GM18873 (cell line): ENCODE results near the gene HORMAD1.
A peak's percentile ranks its signal among the peaks of the same experiment; 100 is the strongest.
"Not testable (repeated sequence)": the region's sequence is repeated elsewhere in the genome, so short reads cannot be mapped to it uniquely, and the experiment has no call there.

ENCODE experiments used
- ATAC-seq: cut with Tn5 transposase; IDR thresholded peaks from one replicate; pipeline ENCODE4 v1.9.1; 2021; ENCODE audit warnings: mild to moderate bottlenecking, moderate library complexity, moderate number of reproducible peaks; ENCODE audit not compliant: unreplicated experiment, low FRiP score

HORMAD1 gene

DNA sequence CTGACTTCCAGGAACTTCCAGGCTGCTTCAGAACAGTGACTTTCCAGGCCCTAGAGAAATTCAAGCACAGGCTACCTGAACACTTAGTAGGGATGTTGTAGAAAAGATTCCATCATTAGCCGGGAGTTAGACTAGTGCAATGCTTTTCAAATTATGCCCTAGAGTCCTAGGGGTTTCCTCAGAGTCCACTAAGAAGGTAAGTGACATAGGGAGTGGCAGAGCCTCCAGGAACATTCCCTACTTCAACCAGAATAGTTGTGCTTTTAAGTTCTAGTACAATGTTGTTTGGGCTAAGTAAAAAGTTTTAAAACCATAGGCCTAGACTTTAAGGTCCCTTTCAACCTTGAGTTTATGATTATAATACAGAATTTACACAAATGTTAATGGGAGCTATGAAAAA lies 14.6 kb downstream of the HORMAD1 start:
- ATAC-seq: no peak

DNA sequence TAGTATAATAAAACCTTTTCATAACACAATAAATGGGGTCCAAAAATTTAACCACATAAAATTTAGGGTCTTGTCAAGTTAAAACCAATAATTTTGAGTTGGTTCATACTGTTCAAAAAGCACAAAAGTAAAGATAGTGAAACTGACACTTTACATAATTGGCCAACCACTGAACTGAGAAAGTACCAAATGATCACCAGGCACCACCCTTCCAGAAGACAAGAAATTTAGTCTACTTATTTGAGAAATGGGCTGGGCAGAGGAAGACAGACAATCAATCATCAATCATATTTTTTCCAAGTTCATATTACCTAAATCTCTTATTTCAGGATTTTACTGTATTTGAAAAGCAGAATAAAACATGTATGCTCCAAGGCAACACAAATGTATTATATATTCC lies 17.3 kb downstream of the HORMAD1 start:
- ATAC-seq: no peak

DNA sequence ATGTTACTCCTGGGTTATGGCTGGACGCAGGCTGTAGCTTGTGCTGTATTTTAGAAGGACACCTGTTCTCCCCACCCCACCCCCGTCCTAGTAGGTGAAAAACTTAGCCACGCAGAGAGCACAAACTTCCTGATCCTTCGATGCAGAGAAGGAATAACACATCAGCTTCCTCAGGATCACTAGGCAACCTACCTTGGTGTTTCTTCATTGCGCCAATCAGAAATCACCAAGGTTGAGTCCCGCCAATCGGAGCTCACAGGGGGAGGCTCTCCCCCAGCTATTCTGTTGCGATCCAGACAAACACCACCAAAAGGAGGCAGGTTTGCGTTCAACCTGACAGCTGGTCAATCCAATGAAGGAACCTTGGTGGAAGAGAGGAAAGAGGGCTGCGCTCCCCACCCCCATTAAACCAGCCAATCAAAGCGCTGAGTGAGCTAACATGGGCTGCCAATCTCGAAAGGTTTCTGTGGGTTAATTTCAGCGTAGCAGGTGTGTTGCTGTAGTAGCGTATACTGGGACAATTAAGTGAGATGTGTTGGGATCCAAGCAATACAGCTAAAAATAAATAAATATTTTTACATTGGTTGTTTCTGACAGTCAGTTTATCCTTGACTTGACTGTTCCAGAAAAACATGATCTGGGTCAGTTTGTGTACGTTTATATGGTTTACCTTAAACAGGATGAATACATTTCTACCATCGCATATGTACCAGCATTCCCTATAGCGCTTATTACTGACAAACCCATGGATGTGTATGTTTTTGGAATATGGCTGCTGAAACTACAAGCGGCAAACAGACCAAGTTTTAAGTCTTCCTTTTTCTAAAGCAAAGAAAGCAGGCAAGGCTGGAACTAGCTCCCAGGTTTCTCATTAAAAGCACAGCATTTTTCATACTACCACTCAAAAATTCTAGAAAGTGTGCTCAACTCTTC lies 23.4 kb downstream of the HORMAD1 start, which contains the start of gene GOLPH3L:
Gene GOLPH3L (minus strand): TSS at position 160 of the 933 bp plus-strand sequence. CDS start 2,316 bp downstream, outside the sequence.
- ATAC-seq: peak; percentile 98

DNA sequence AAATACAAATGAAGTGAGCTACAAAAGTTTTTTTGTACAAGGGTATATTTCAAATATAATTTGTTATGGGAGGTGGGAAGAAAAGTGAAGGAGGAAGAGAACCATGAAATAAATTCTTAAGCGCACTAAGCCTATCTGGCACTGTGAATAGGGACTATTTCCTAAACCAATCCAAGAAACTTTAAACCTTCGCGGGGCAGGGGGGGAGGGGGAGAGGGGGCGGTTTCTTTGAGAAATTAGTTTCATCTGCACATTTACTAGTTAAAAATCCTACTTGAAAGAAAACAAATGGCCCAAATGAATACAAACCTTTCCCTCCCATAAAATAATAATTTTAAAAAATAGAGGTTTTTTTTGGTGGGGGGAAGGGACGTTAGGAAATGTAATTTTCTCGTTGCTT lies 24.1 kb downstream of the HORMAD1 start:
- no peak for ATAC-seq

DNA sequence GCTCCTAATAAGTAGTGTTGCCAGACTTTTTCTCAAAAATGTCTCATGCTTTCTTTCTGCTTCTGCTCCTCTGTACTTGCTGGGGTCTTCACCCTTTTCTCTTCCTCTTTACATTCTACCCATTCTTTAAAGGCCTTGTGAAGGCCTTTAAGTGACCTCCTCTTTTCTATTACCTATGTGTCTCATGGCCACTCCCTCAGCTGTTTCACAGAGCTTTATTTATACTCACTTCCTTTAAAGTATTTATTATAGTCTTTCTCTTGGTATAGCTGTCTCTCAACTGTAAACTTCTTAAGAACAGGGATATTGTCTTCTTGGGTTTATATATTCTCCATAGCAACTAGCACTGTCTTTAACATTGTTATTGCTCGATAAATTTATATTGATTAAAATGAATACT lies 24.5 kb downstream of the HORMAD1 start:
- ATAC-seq: no peak

DNA sequence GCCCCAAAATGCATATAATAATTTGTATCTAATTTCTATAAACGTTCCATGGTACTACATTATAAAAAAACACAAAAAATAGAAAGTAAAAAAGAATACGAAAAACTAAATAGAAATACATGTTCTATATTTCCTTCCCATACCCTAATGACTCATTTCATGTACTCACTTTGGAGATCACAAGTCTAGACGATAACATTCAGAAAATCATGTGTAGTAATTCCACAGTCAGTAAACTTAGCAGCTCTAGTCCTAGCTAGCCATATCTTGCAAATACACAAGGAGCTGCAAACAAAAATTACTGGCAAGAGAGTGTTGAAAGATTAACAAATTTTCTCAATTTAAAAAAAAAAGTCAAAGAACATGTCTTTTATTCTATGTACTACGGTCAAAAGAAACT lies 25.1 kb downstream of the HORMAD1 start:
- no peak for ATAC-seq

DNA sequence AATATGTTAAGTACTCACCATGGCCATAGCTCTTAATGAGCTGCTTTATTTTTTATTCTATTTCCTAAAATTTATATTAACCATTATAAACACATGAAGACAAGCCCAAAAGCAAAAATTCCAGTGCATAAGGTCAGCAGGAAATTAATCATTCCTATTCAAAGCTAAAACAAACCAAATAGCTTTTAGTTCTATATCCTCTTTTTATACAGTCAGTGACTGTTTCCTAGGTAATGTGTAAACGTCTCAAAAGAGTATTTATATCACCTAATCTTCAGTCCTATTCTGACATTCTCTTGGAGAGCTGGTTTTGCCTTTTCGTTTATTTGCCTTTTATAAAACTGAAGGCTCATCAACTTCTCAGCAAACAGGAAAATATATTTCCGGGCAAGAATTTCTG lies 28.0 kb downstream of the HORMAD1 start:
- ATAC-seq: no peak

DNA sequence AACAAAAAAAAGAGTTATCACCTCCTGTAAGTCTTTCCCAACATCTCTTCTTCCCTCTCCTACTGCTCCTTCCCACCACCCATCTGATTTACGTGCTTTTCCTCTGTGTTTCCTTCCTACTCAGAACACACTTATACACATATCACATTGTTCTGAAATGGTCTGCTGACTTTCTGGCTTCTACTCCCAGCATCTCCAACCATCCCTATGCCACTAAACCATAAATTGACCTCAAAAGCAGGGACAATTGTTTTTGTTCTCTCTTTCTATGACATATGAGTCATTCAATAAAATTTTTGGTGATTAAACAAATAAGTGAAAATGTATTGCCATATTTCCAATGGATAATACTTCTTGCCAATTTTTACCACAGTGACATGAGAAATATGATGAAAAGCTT lies 31.9 kb downstream of the HORMAD1 start:
- ATAC-seq: no peak

DNA sequence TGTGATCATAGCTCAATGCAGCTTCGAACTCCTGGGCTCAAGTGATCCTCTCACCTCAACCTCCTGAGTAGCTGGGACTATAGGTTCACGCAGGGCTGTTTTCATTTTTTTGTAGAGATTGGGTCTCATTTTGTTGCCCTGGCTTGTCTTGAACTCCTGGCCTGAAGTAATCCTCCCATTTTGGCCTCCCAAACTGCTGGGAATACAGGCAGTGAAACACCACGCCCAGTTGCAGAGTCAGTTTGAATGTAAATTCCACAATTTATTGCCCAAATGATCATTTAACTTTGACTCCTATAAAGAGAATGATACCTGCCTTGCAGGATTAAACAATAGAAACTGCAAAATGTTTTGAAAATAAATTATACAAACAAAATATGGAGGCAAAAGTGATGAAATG lies 34.4 kb downstream of the HORMAD1 start:
- ATAC-seq: no peak

DNA sequence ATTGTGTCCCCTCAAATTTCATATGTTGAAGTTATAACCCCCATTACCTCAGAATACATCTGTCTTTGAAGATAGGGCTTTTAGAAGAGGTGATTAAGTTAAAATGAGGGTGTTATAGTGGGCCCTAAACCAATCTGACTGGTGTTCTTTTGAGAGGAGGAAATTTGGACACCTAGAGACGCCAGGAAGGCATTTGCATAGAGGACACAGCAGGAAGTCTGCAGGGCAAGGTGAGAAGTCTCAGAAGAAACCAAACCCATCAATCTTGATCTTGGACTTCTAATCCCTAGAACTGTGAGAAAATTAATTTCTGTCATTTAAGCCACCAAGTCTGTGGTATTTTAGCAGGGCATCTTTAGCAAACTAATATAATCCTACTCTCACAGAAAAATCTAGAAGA lies 36.8 kb downstream of the HORMAD1 start:
- ATAC-seq: no peak

DNA sequence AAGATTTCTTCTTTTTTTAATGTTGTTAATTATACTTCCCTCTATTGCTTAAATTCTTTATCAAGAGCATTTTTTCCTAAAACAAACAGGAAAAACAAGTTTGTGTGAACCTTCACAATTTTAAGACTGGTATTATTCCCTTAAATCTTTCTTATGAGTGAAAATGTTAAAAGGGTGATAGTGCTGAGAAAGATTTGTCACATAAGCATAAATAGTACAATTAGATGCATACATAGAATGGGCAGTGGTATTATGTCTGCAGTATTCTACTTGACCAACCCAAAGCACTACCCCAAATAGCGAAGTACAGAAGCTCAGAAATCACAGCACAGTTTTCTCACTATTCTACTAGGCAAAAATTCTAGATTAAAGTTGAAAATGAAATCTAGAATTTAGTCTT lies 41.7 kb downstream of the HORMAD1 start:
- ATAC-seq: no peak

DNA sequence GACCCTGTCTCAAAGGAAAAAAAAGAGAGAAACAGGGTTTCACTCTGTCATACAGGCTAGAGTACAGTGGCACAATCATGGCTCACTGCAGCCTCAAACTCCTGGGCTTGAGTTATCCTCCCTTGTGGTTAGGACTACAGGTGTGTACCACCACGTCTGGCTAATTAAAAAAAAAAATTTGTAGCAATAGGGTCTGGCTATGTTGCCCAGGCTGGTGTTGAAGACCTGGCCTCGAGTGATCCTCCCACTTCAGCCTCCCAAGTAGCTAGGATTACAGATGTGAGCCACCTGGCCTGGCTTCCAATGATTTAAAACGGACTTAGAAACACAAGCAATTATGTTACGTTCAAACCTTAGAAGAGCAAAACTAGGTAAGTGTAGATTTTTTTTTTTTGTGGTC lies 45.8 kb downstream of the HORMAD1 start:
- no peak for ATAC-seq

DNA sequence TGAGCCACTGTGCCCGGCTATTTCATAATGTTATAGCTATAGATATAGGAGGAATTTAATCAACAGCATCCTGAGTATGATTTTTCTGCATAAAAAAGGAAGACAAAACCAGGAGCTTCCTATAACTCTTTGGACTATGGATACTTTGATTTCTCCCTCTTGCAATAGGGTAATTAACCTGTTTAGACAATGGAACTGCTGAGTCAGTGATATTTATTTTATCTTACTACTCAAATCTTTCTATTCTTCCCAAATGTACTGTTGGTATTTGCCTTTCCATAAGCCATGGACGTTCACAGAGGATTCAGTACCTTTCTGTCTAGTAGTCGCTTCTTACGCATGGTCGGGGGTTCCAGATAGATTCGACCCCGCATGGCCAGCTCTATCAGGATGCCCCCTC lies 57.4 kb downstream of the HORMAD1 start:
- ATAC-seq: no peak

DNA sequence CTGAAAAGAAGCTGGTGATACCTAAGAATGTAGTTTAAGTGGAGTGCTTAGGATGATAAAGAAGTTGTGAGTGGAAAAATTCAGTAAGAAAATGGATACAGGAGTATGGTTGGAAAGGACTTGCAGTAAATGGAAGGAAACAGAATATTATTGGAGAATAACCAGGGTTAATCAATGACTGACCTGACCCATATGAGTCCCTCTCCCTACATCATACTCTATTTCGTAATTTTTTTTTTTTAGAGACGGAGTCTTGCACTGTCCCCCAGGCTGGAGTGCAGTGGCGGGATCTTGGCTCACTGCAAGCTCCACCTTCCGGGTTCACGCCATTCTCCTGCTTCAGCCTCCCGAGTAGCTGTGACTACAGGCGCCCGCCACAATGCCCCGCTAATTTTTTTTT lies 57.9 kb downstream of the HORMAD1 start:
- no peak for ATAC-seq

DNA sequence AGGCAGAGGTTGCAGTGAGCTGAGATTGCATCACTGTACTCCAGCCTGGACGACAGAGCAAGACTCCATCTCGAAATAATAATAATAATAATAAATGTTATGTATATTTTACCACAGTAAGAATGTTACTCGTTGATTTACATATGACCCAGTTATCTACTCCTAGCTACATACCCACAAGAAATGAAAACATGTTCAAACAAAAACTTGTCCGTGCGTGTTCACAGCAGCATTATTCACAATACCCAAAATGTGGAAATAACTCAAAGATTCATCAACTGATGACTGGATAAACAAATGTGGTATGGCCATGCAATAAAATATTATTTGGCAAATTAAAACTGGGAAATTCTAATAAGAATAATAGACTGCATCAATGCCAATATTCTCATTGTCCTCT lies 59.5 kb downstream of the HORMAD1 start:
- no peak for ATAC-seq

DNA sequence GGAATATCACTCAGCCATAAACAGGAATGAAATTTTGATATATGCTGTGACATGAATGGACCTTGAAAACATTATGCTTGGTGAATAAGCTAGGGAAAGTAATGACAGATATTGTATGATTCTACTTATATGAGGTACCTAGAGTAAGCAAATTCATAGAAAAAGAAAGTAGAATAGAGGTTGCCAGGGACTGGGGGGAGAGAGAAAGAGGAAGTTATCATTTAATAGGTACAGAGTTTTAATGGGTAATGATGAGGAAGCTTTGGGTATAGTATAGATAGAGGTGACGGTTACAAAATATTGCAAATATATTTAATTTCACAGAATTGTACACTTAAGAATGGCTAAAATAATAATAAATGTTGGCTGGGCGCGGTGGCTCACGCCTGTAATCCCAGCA lies 60.1 kb downstream of the HORMAD1 start:
- no peak for ATAC-seq

DNA sequence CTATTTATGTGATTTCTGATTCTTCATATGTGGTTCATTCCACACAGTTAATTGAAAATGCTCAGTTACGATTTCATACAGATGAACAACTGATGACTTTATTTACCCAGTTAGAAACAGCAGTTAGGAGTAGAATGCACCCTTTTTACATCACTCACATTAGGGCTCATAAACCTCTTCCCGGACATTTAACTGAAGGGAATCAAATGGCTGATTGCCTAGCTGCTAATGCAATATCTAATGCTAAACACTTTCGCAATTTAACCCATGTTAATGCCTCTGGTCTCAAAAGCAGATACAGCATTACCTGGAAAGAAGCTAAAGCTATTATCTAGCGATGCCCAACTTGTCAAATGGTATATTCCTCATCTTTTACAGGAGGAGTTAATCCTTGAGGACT lies 63.6 kb downstream of the HORMAD1 start:
- ATAC-seq: not testable (repeated sequence)

DNA sequence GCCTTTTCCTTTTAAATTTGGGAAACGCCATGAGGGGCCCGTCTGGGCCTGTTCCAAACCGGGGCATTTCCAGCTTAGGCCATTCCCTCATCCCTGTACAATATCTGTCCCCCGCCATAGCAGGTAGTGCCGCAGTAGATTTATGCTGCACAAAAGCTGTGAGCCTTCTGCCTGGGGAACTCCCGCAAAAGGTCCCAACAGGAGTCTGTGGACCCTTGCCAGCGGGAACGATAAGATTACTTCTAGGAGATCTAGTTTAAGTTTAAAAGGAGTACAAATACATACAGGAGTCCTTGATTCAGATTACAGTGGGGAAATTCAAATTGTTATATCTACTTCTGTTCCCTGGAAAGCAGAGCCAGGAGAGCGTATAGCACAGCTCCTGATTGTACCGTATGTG lies 66.1 kb downstream of the HORMAD1 start:
- not testable (repeated sequence) for ATAC-seq

DNA sequence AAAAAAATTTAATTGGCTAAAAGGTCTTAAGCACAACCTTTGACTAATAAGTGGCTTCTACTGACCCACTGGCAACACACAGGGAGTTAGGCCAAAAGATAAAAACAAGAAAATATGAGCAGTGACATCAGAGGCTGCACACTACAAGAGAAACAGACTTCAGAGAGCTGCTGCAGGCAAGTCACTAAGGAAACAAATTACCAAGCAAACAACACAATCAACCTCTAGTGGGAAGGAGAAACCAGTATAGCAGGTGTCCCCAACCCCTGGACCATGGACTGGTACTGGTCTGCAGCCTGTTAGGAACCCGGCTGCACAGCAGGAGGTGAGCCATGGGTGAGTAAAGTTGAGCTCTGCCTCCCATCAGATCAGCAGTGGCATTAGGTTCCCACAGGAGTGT lies 70.5 kb downstream of the HORMAD1 start:
- ATAC-seq: no peak

DNA sequence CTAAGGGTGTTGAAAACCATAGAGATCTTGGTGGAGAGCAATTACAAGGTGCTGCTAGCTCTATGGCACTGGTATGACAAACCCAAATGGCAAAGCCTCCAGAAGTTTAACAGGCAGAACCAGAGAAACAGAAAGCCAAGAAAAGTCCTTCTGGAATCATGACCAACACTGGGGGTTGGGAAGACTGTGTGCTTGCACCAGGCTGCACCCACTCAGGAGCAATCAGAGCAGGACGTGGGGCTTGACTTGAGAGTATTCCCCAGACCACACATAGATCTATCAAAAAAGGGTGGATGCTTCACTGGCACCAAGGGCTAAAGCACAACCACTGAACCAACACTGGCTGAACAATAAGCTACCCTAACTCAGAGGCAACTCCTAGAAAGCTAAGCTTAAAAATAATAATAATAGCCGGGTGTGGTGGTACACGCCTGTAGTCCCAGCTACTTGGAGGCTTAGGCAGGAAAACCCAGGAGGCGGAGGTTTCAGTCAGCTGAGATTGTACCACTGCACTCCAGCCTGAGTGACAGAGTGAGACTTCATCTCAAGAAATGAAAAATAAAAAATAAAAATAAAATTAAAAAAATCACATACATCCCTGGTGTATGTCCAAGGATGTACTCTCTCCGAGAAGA lies 71.1 kb downstream of the HORMAD1 start:
- no peak for ATAC-seq
